Fibroblast of lung (primary cell): Measurements from ENCODE around the gene MYO10. TPM values are rescaled to one million over a fixed set of nuclear protein-coding genes. Genes with fewer than 3 reads are reported as not detected.

Experiments
- DNase-seq, 2 donors: peaks; one replicate each; pipeline versions ENCODE4 v3.0.0 to v3.0.0-alpha.2; 2010; ENCODE audit warnings: low read depth in 2 of 2
- H2AFZ ChIP-seq: 2 replicates; pipeline ENCODE4 v1.5.1; 2012; ENCODE audit warnings: low read length, control low read depth, inconsistent platforms
- H3K27ac ChIP-seq: 2 replicates; pipeline ENCODE4 v1.5.1; 2011; ENCODE audit warnings: low read length, control low read depth; ENCODE audit not compliant: insufficient read depth
- H3K27me3 ChIP-seq: 2 replicates; pipeline ENCODE4 v1.5.1; 2011; ENCODE audit warnings: mild to moderate bottlenecking, low read length; ENCODE audit not compliant: control insufficient read depth, insufficient read depth
- H3K36me3 ChIP-seq: 2 replicates; pipeline ENCODE4 v1.5.1; 2011; ENCODE audit warnings: low read length; ENCODE audit not compliant: control insufficient read depth, insufficient read depth
- H3K4me1 ChIP-seq: 2 replicates; pipeline ENCODE4 v1.5.1; 2011; ENCODE audit warnings: low read length; ENCODE audit not compliant: control insufficient read depth, insufficient read depth; ENCODE audit errors: extremely low read depth
- H3K4me2 ChIP-seq: 2 replicates; pipeline ENCODE4 v1.5.1; 2011; ENCODE audit warnings: low read length, control low read depth; ENCODE audit not compliant: insufficient read depth; ENCODE audit errors: extremely low read depth
- H3K4me3 ChIP-seq, 4 experiments: fragments of 200-600 bp in 1 of 4; sonication (generic) in 1 of 4; replicated peaks in 1 of 4; 2 replicates each; pipeline ENCODE4 v1.5.1; 2011 to 2016; ENCODE audit warnings: low read length in 4 of 4, low read depth in 3 of 4, mild to moderate bottlenecking in 3 of 4, control low read depth in 2 of 4, inconsistent platforms in 1 of 4, mixed read lengths in 1 of 4; ENCODE audit not compliant: insufficient read depth in 1 of 4; ENCODE audit errors: control extremely low read depth in 1 of 4
- H3K79me2 ChIP-seq: 2 replicates; pipeline ENCODE4 v1.5.1; 2012; ENCODE audit warnings: mild to moderate bottlenecking, low read length, inconsistent platforms; ENCODE audit not compliant: control insufficient read depth, insufficient read depth
- H3K9ac ChIP-seq: 2 replicates; pipeline ENCODE4 v1.5.1; 2011; ENCODE audit warnings: mild to moderate bottlenecking, low read length, control low read depth; ENCODE audit not compliant: insufficient read depth
- H3K9me3 ChIP-seq: 2 replicates; pipeline ENCODE4 v1.5.1; 2012; ENCODE audit warnings: low read depth, low read length; ENCODE audit not compliant: control insufficient read depth, insufficient read depth
- H4K20me1 ChIP-seq: 2 replicates; pipeline ENCODE4 v1.5.1; 2011; ENCODE audit warnings: low read length; ENCODE audit not compliant: control insufficient read depth, insufficient read depth; ENCODE audit errors: extremely low read depth
- CTCF ChIP-seq, 2 donors: IDR thresholded peaks in 1 of 2; conservative IDR thresholded peaks in 1 of 2; 1 replicate in 1 of 2; 2 replicates in 1 of 2; pipeline ENCODE4 v1.5.1; 2011 to 2012; ENCODE audit warnings: low read length in 2 of 2, control low read depth in 1 of 2, inconsistent platforms in 1 of 2, low read depth in 1 of 2, mild to moderate bottlenecking in 1 of 2
- EZH2 ChIP-seq: IDR thresholded peaks from 2 replicates; pipeline ENCODE4 v1.5.1; 2012; ENCODE audit warnings: low read length, control low read depth, mild to moderate bottlenecking; ENCODE audit errors: missing control alignments
- polyA plus RNA-seq, 2 donors: library from polyadenylated mRNA; depleted of rRNA in 1 of 2; stranded (reverse) in 1 of 2; unstranded in 1 of 2; fragments of >200 nt; gene quantifications; 2 replicates each; pipeline ENCODE4 v1.2.1, GENCODE V29; 2011 to 2012; ENCODE audit warnings: missing spikeins in 1 of 2
- total RNA-seq: library from RNA; depleted of rRNA; stranded (reverse); fragments of >200 nt; gene quantifications from 2 replicates; pipeline ENCODE4 v1.2.1, GENCODE V29; 2014

The MYO10 gene
- total and polyA plus RNA-seq, 2 donors (not counting 1 experiment from before 2014, with no cell fraction given): 16.6 to 82.2 TPM

- Histone ChIP-seq H3K9ac (no peak overlapping the region), H3K27me3 (no peaks in the 10 kb centered on the region), H3K9me3 (no peaks in the 10 kb centered on the region), H3K4me3 (no peak overlapping the region), H3K79me2 (peaks cover 71% of the 10 kb centered on the region), H3K27ac (no peak overlapping the region), H2AFZ (no peak overlapping the region), H4K20me1 (no peaks in the 10 kb centered on the region), H3K36me3 (no peaks in the 10 kb centered on the region), H3K4me2 (peak overlapping the region; percentile 61), H3K4me1 (peaks cover 8% of the 10 kb centered on the region)
- TF ChIP-seq CTCF (conservative IDR thresholded peaks at IDR 0.05 in 1 of 2, IDR thresholded peaks at IDR 0.05 in 1 of 2; ENCODE audit: low read depth in 1 of 2, low read length in 2 of 2) (no peak), EZH2 (no peak)
- DNase-seq: no peak
These were observed 70.9 kb downstream of the MYO10 start for GRCh38 chr5:16865151-16865550.

GRCh38 chr5:16864631-16865131 is 71.4 kb downstream of the MYO10 start:
- peak overlapping the region; percentile 46 for H3K27ac ChIP-seq
- H3K4me3 ChIP-seq: no peak overlapping the region

GRCh38 chr5:16863469-16863946 is 72.6 kb downstream of the MYO10 start:
- H3K9ac ChIP-seq: no peak overlapping the region
- no peaks in the 10 kb centered on the region for H3K36me3 ChIP-seq
- no peaks in the 10 kb centered on the region for H3K9me3 ChIP-seq
- H3K4me2 ChIP-seq: no peak overlapping the region
- no peaks in the 10 kb centered on the region for H3K27me3 ChIP-seq
- H4K20me1 ChIP-seq: no peaks in the 10 kb centered on the region
- no peak overlapping the region for H3K27ac ChIP-seq
- no peak overlapping the region for H3K4me3 ChIP-seq
- TF ChIP-seq CTCF (conservative IDR thresholded peaks at IDR 0.05 in 1 of 2, IDR thresholded peaks at IDR 0.05 in 1 of 2; ENCODE audit: low read depth in 1 of 2, low read length in 2 of 2): no peak
- no peak for TF ChIP-seq EZH2
- peaks cover 71% of the 10 kb centered on the region for H3K79me2 ChIP-seq
- peaks cover 8% of the 10 kb centered on the region for H3K4me1 ChIP-seq
- DNase-seq: no peak
- H2AFZ ChIP-seq: no peak overlapping the region

More at GRCh38 chr5:16864631-16865131, 71.4 kb downstream of the MYO10 start:
- peak; percentile 37 for DNase-seq
- no peak overlapping the region for H3K9ac ChIP-seq
- no peaks in the 10 kb centered on the region for H4K20me1 ChIP-seq
- TF ChIP-seq CTCF (conservative IDR thresholded peaks at IDR 0.05 in 1 of 2, IDR thresholded peaks at IDR 0.05 in 1 of 2; ENCODE audit: low read depth in 1 of 2, low read length in 2 of 2) (no peak), EZH2 (no peak)
- H3K27me3 ChIP-seq: no peaks in the 10 kb centered on the region
- no peak overlapping the region for H2AFZ ChIP-seq
- H3K4me2 ChIP-seq: peak overlapping the region; percentile 61
- no peaks in the 10 kb centered on the region for H3K9me3 ChIP-seq
- no peaks in the 10 kb centered on the region for H3K36me3 ChIP-seq
- peaks cover 70% of the 10 kb centered on the region for H3K79me2 ChIP-seq
- H3K4me1 ChIP-seq: peaks cover 8% of the 10 kb centered on the region
